ENCODE results near the gene KCNJ12.

KCNJ12 gene

GRCh38 chr17:21466550-21466949, 90.4 kb downstream of the KCNJ12 start:
- no peaks in the 10 kb centered on the region for H3K36me3 ChIP-seq (ENCODE audit: control insufficient read depth, insufficient read depth, low read length)
- peaks cover 4% of the 10 kb centered on the region for H3K4me1 ChIP-seq (ENCODE audit: control insufficient read depth, insufficient read depth, low read length, poor library complexity, severe bottlenecking)
- H3K27me3 ChIP-seq (replicated peaks; ENCODE audit: control insufficient read depth, insufficient read depth, low read length, poor library complexity, severe bottlenecking) = no peaks in the 10 kb centered on the region
- DNase-seq = no peak
- H3K9me3 ChIP-seq (ENCODE audit: control insufficient read depth, low read length) = no peaks in the 10 kb centered on the region
- no peak overlapping the region for H3K4me3 ChIP-seq (ENCODE audit: insufficient read depth, low read depth, low read length, poor library complexity, severe bottlenecking)
- no peak overlapping the region for H3K27ac ChIP-seq (ENCODE audit: insufficient read depth, low read length, poor library complexity, severe bottlenecking)

GRCh38 chr17:21467196-21467595, 91.0 kb downstream of the KCNJ12 start:
- Histone ChIP-seq H3K36me3 (ENCODE audit: control insufficient read depth, insufficient read depth, low read length) (no peaks in the 10 kb centered on the region), H3K27me3 (replicated peaks; ENCODE audit: control insufficient read depth, insufficient read depth, low read length, poor library complexity, severe bottlenecking) (no peaks in the 10 kb centered on the region), H3K9me3 (ENCODE audit: control insufficient read depth, low read length) (no peaks in the 10 kb centered on the region), H3K4me1 (ENCODE audit: control insufficient read depth, insufficient read depth, low read length, poor library complexity, severe bottlenecking) (peaks cover 4% of the 10 kb centered on the region), H3K4me3 (ENCODE audit: insufficient read depth, low read depth, low read length, poor library complexity, severe bottlenecking) (no peak overlapping the region), H3K27ac (ENCODE audit: insufficient read depth, low read length, poor library complexity, severe bottlenecking) (no peak overlapping the region)
- no peak for DNase-seq

- no peak for DNase-seq
- no peaks in the 10 kb centered on the region for H3K27me3 ChIP-seq (replicated peaks; ENCODE audit: control insufficient read depth, insufficient read depth, low read length, poor library complexity, severe bottlenecking)
- H3K4me1 ChIP-seq (ENCODE audit: control insufficient read depth, insufficient read depth, low read length, poor library complexity, severe bottlenecking) = peaks cover 4% of the 10 kb centered on the region
Observed at GRCh38 chr17:21467739-21468490, 91.8 kb downstream of the KCNJ12 start.

More at GRCh38 chr17:21467739-21468490, 91.8 kb downstream of the KCNJ12 start:
- Histone ChIP-seq H3K36me3 (ENCODE audit: control insufficient read depth, insufficient read depth, low read length) (no peaks in the 10 kb centered on the region), H3K4me3 (ENCODE audit: insufficient read depth, low read depth, low read length, poor library complexity, severe bottlenecking) (no peak overlapping the region), H3K9me3 (ENCODE audit: control insufficient read depth, low read length) (no peaks in the 10 kb centered on the region), H3K27ac (ENCODE audit: insufficient read depth, low read length, poor library complexity, severe bottlenecking) (no peak overlapping the region)

Measured in effector memory CD4-positive, alpha-beta T cell (primary cell).